CD14-positive monocyte (primary cell): ENCODE data around the gene PDE4C. TPM values are rescaled to one million over a fixed set of nuclear protein-coding genes. Genes with fewer than 3 reads are reported as not detected.
A peak's percentile ranks its signal among the peaks of the same experiment; 100 is the strongest.

ENCODE experiments used
- DNase-seq, 3 donors: peaks; one replicate each; pipeline ENCODE4 v3.0.0-alpha.2; 2011 to 2022
- H2AFZ ChIP-seq: 2 replicates; pipeline ENCODE4 v1.6.0; 2012; ENCODE audit warnings: mild to moderate bottlenecking, low read depth, low read length, inconsistent platforms; ENCODE audit not compliant: insufficient read depth, poor library complexity, severe bottlenecking
- H3K27ac ChIP-seq, 2 donors: 1 replicate in 1 of 2; 2 replicates in 1 of 2; pipeline ENCODE4 v1.5.1; 2012 to 2013; ENCODE audit warnings: low read length in 2 of 2, control low read depth in 1 of 2, inconsistent platforms in 1 of 2, low read depth in 1 of 2, mild to moderate bottlenecking in 1 of 2
- H3K27me3 ChIP-seq, 2 donors: one replicate each; pipeline versions ENCODE4 v1.6.0 to v1.6.1; 2011 to 2013; ENCODE audit warnings: low read length in 2 of 2; ENCODE audit not compliant: control insufficient read depth in 2 of 2, insufficient read depth in 2 of 2
- H3K36me3 ChIP-seq, 2 donors: replicated peaks in 1 of 2; 1 replicate in 1 of 2; 2 replicates in 1 of 2; pipeline versions ENCODE4 v1.5.1 to v1.6.1; 2012 to 2013; ENCODE audit warnings: low read length in 2 of 2, control low read depth in 1 of 2, inconsistent platforms in 1 of 2, mild to moderate bottlenecking in 1 of 2; ENCODE audit not compliant: insufficient read depth in 2 of 2, control insufficient read depth in 1 of 2
- H3K4me1 ChIP-seq, 2 donors: 1 replicate in 1 of 2; 2 replicates in 1 of 2; pipeline versions ENCODE4 v1.5.1 to v1.6.1; 2012 to 2013; ENCODE audit warnings: low read length in 2 of 2, control low read depth in 1 of 2, inconsistent platforms in 1 of 2, mild to moderate bottlenecking in 1 of 2, moderate library complexity in 1 of 2; ENCODE audit not compliant: insufficient read depth in 2 of 2, control insufficient read depth in 1 of 2
- H3K4me2 ChIP-seq: replicated peaks from 2 replicates; pipeline ENCODE3; 2012; ENCODE audit warnings: low read length, moderate library complexity, mild to moderate bottlenecking; ENCODE audit not compliant: poor library complexity, severe bottlenecking; ENCODE audit errors: extremely low read depth
- H3K4me3 ChIP-seq, 3 experiments: fragments of 200-600 bp in 1 of 3; sonication (generic) in 1 of 3; replicated peaks in 1 of 3; 1 replicate in 2 of 3; 2 replicates in 1 of 3; pipeline ENCODE4 v1.5.1; 2011 to 2013; ENCODE audit warnings: low read length in 3 of 3, mild to moderate bottlenecking in 3 of 3, control low read depth in 2 of 3, low read depth in 2 of 3, inconsistent platforms in 1 of 3, moderate library complexity in 1 of 3
- H3K79me2 ChIP-seq: 2 replicates; pipeline ENCODE4 v1.6.0; 2012; ENCODE audit warnings: mild to moderate bottlenecking, control low read depth, inconsistent platforms, low read length, moderate library complexity; ENCODE audit not compliant: insufficient read depth
- H3K9ac ChIP-seq: 2 replicates; pipeline ENCODE4 v1.6.0; 2017; ENCODE audit warnings: low read length, mild to moderate bottlenecking; ENCODE audit not compliant: insufficient read depth, poor library complexity, severe bottlenecking
- H3K9me3 ChIP-seq, 2 donors: replicated peaks in 1 of 2; 1 replicate in 1 of 2; 2 replicates in 1 of 2; pipeline versions ENCODE4 v1.5.1 to v1.6.1; 2012 to 2013; ENCODE audit warnings: low read length in 2 of 2, control low read depth in 1 of 2; ENCODE audit not compliant: control insufficient read depth in 1 of 2, insufficient read depth in 1 of 2
- H4K20me1 ChIP-seq: 2 replicates; pipeline ENCODE4 v1.6.0; 2012; ENCODE audit warnings: mild to moderate bottlenecking, low read length, control low read depth, moderate library complexity; ENCODE audit not compliant: insufficient read depth
- H3K27ac Mint-ChIP-seq, 7 donors: one replicate each; pipeline ENCODE4 v1.8.0; 2020; ENCODE audit warnings: mild to moderate bottlenecking in 7 of 7, mixed read lengths in 7 of 7, moderate library complexity in 6 of 7, inconsistent platforms in 2 of 7
- H3K27me3 Mint-ChIP-seq, 3 donors: one replicate each; pipeline ENCODE4 v1.8.0; 2021 to 2022; ENCODE audit warnings: low read depth in 3 of 3, mild to moderate bottlenecking in 3 of 3, mixed read lengths in 3 of 3, moderate library complexity in 3 of 3, inconsistent platforms in 1 of 3
- H3K36me3 Mint-ChIP-seq, 2 donors: one replicate each; pipeline ENCODE4 v1.8.0; 2020; ENCODE audit warnings: mixed read lengths in 2 of 2, inconsistent platforms in 1 of 2, mild to moderate bottlenecking in 1 of 2
- H3K4me1 Mint-ChIP-seq: one replicate; pipeline ENCODE4 v1.8.0; 2020; ENCODE audit warnings: mild to moderate bottlenecking, mixed read lengths
- H3K4me3 Mint-ChIP-seq, 2 donors: one replicate each; pipeline ENCODE4 v1.8.0; 2020; ENCODE audit warnings: mild to moderate bottlenecking in 2 of 2, mixed read lengths in 2 of 2, moderate library complexity in 1 of 2
- H3K9me3 Mint-ChIP-seq, 7 donors: one replicate each; pipeline ENCODE4 v1.8.0; 2020 to 2022; ENCODE audit warnings: mixed read lengths in 7 of 7, mild to moderate bottlenecking in 6 of 7, moderate library complexity in 6 of 7, inconsistent platforms in 2 of 7
- CTCF ChIP-seq: fragments of 200-600 bp; IDR thresholded peaks from one replicate; pipeline ENCODE4 v1.8.0; 2022; ENCODE audit warnings: antibody characterized with exemption, mild to moderate bottlenecking
- WGBS: methylation state at CpG from one replicate; pipeline ENCODE4 v1.1.5; 2013; ENCODE audit warnings: missing lambda C conversion rate; ENCODE audit not compliant: insufficient coverage; 5-methylcytosine and 5-hydroxymethylcytosine counted together
- intact Hi-C, 2 donors: fragments of 100-400 bp; cut with micrococcal nuclease; formaldehyde crosslinking; loops; one replicate each; pipeline versions ENCODE4 v1.15.0 to v1.15.1; 2023
- polyA plus RNA-seq, 3 donors: library from polyadenylated mRNA; depleted of rRNA in 1 of 3; unstranded in 2 of 3; stranded (reverse) in 1 of 3; fragments of 300-500 nt in 2 of 3; fragments of >200 nt in 1 of 3; fragmentation: Illumina TruSeq in 2 of 3; gene quantifications; 1 replicate in 2 of 3; 2 replicates in 1 of 3; pipeline ENCODE4 v1.2.3, GENCODE V29; 2012 to 2021

Gene PDE4C
- polyA plus RNA-seq, 3 donors = not detected

- Mint-ChIP-seq H3K9me3 (no peaks in the 10 kb centered on the region), H3K36me3 (peaks cover 27 to 31% of the 10 kb centered on the region in 2 donors), H3K4me3 (no peak overlapping the region), H3K27ac (peak overlapping the region in 4 of 7 donors; percentile 17 to 82 (median 72)), H3K4me1 (peaks cover 10% of the 10 kb centered on the region), H3K27me3 (peaks cover 0 to 8% (median 0%) of the 10 kb centered on the region in 3 donors)
- no peaks in the 10 kb centered on the region for H3K9me3 ChIP-seq
- no peaks in the 10 kb centered on the region for H3K27me3 ChIP-seq
- no peak overlapping the region for H3K9ac ChIP-seq
- intact Hi-C loops = no loop called here
- 0% methylated on average over 2 of the region's 2 CpGs for WGBS
- H3K4me3 ChIP-seq = no peak overlapping the region
- H2AFZ ChIP-seq = no peak overlapping the region
- peaks cover 5 to 24% of the 10 kb centered on the region in 2 donors for H3K36me3 ChIP-seq
- H3K4me2 ChIP-seq = no peak overlapping the region
- H3K27ac ChIP-seq = no peak overlapping the region
- no peaks in the 10 kb centered on the region for H3K79me2 ChIP-seq
- peaks cover 7 to 10% of the 10 kb centered on the region in 2 donors for H3K4me1 ChIP-seq
- peaks cover 50% of the 10 kb centered on the region for H4K20me1 ChIP-seq
- no peak for TF ChIP-seq CTCF
- no peak for DNase-seq
Measured at GRCh38 chr19:18269070-18269723, 43.0 kb upstream of the PDE4C start.

DNA sequence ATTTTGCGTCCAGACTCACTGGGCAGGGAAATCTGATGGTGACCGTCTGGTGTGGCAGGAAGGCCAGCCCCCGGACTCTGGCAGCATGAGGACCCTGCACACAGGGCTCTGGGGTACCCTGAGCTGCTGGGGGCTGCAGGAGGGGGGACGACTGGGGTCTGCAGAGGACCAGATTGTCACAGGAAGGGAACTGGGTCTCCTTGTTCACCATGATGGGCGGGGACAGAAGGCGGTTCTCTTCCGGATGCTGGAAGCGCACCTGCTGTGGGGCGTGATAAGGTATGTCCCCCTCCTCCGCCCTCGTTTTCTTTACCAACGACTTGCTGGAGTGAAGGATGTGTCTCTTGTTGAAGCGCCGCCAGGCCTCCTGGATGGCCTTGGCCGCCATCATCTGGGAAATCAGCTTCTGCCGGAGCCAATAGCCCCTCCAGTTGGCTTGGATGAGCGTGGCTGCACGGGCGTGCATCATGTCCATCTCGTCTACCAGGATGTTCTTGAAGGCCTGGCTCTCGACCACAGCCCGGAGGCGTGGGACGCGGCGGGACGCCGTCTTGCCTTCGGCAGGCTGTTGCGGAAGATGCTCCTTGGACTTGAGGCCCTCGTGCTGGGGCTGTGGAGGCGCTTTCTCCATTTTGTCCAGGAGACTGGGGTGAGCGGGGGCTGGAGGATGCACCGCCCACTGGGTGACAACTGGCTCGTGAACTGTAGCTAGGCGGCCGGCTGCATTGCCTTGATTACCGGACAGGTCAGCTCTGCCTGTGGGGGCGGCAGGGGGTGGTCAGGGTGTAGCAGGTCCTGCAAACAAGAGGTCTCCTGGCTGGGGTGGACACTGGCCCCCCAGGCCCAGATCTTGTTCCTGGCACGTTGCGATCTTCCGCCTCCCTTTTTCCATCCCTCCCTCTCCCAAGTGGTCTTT is 40.8 kb upstream of the PDE4C start:
- Histone ChIP-seq H3K27me3 (no peaks in the 10 kb centered on the region), H4K20me1 (peaks cover 34% of the 10 kb centered on the region), H3K4me3 (no peak overlapping the region), H3K4me2 (no peak overlapping the region), H3K79me2 (no peaks in the 10 kb centered on the region), H2AFZ (no peak overlapping the region), H3K9ac (no peak overlapping the region), H3K9me3 (no peaks in the 10 kb centered on the region), H3K4me1 (peaks cover 7 to 8% of the 10 kb centered on the region in 2 donors), H3K27ac (no peak overlapping the region), H3K36me3 (peaks cover 5 to 24% of the 10 kb centered on the region in 2 donors)
- Mint-ChIP-seq H3K36me3 (peaks cover 25 to 27% of the 10 kb centered on the region in 2 donors), H3K27ac (no peak overlapping the region), H3K27me3 (peaks cover 0 to under 1% (median under 1%) of the 10 kb centered on the region in 3 donors), H3K4me1 (peaks cover 10% of the 10 kb centered on the region), H3K9me3 (no peaks in the 10 kb centered on the region), H3K4me3 (no peak overlapping the region)
- 96% methylated on average over 37 of the region's 42 CpGs for WGBS
- intact Hi-C loops = no loop called here
- TF ChIP-seq CTCF = no peak
- no peak for DNase-seq
